Neural crest cell (in vitro differentiated cells): ENCODE data around the gene TIMM23. TPM values are rescaled to one million over a fixed set of nuclear protein-coding genes. Genes with fewer than 3 reads are reported as not detected.
"Not testable (repeated sequence)": the region's sequence is repeated elsewhere in the genome, so short reads cannot be mapped to it uniquely, and the experiment has no call there.

Experiments
- DNase-seq: peaks from one replicate; pipeline ENCODE4 v3.0.0; 2021; ENCODE audit warnings: low read depth, mixed read lengths, low spot score
- H3K27ac Mint-ChIP-seq: one replicate; pipeline ENCODE4 v1.8.0; 2021; ENCODE audit warnings: mild to moderate bottlenecking, mixed read lengths; ENCODE audit not compliant: unreplicated experiment
- H3K27me3 Mint-ChIP-seq: 2 replicates; pipeline ENCODE4 v1.8.0; 2021; ENCODE audit warnings: low read depth, mild to moderate bottlenecking, mixed read lengths
- H3K36me3 Mint-ChIP-seq: 2 replicates; pipeline ENCODE4 v1.8.0; 2021; ENCODE audit warnings: low read depth, mild to moderate bottlenecking, mixed read lengths
- H3K4me1 Mint-ChIP-seq: 2 replicates; pipeline ENCODE4 v1.8.0; 2021; ENCODE audit warnings: mixed read lengths
- H3K4me3 Mint-ChIP-seq: one replicate; pipeline ENCODE4 v1.8.0; 2021; ENCODE audit warnings: mild to moderate bottlenecking, mixed read lengths
- H3K9me3 Mint-ChIP-seq: 2 replicates; pipeline ENCODE4 v1.8.0; 2021; ENCODE audit warnings: mixed read lengths
- CTCF ChIP-seq: fragments of 200-600 bp; sonication (generic); conservative IDR thresholded peaks from 2 replicates; pipeline ENCODE4 v1.5.0; 2021; ENCODE audit warnings: antibody characterized with exemption, mild to moderate bottlenecking
- total RNA-seq: library from RNA; stranded (reverse); gene quantifications from 2 replicates; pipeline ENCODE4 v1.2.1, GENCODE V29; 2021

Gene TIMM23
- total RNA-seq, 1 donor from 2014 or later: 73.9 TPM

GRCh38 chr10:45962686-45963452, 9.4 kb upstream of the TIMM23 start:
- not testable (repeated sequence) for H3K9me3 Mint-ChIP-seq, DNase-seq, H3K4me3 Mint-ChIP-seq, H3K27ac Mint-ChIP-seq, H3K27me3 Mint-ChIP-seq, H3K4me1 Mint-ChIP-seq, H3K36me3 Mint-ChIP-seq

GRCh38 chr10:45971019-45971418, 1.3 kb upstream of the TIMM23 start:
- H3K9me3 Mint-ChIP-seq, DNase-seq, H3K27me3 Mint-ChIP-seq, H3K36me3 Mint-ChIP-seq, H3K27ac Mint-ChIP-seq: not testable (repeated sequence)
- peaks cover 39% of the 10 kb centered on the region for H3K4me1 Mint-ChIP-seq
- H3K4me3 Mint-ChIP-seq: peak overlapping the region; percentile 97

GRCh38 chr10:45971742-45972105, 565 bp upstream of the TIMM23 start:
- peak; percentile 38 for TF ChIP-seq CTCF
- H3K4me3 Mint-ChIP-seq: peak overlapping the region; percentile 97
- peak overlapping the region; percentile 95 for H3K27ac Mint-ChIP-seq
- not testable (repeated sequence) for DNase-seq, H3K36me3 Mint-ChIP-seq, H3K9me3 Mint-ChIP-seq, H3K27me3 Mint-ChIP-seq
- peaks cover 39% of the 10 kb centered on the region for H3K4me1 Mint-ChIP-seq

- Mint-ChIP-seq H3K4me3 (peak overlapping the region; percentile 97), H3K4me1 (peaks cover 39% of the 10 kb centered on the region), H3K27ac (peak overlapping the region; percentile 99)
- not testable (repeated sequence) for DNase-seq, H3K36me3 Mint-ChIP-seq, H3K9me3 Mint-ChIP-seq, H3K27me3 Mint-ChIP-seq
Observed at GRCh38 chr10:45972813-45973169, 502 bp downstream of the TIMM23 start.

GRCh38 chr10:45974041-45974440, 1.8 kb downstream of the TIMM23 start:
- not testable (repeated sequence) for H3K36me3 Mint-ChIP-seq, H3K9me3 Mint-ChIP-seq, DNase-seq, H3K27me3 Mint-ChIP-seq, H3K27ac Mint-ChIP-seq
- H3K4me3 Mint-ChIP-seq: peak overlapping the region; percentile 44
- peaks cover 39% of the 10 kb centered on the region for H3K4me1 Mint-ChIP-seq

- H3K4me1 Mint-ChIP-seq, H3K36me3 Mint-ChIP-seq, H3K27ac Mint-ChIP-seq, DNase-seq, H3K4me3 Mint-ChIP-seq, H3K27me3 Mint-ChIP-seq, H3K9me3 Mint-ChIP-seq: not testable (repeated sequence)
Observed at GRCh38 chr10:45978554-45978953, 6.3 kb downstream of the TIMM23 start.

- not testable (repeated sequence) for H3K27me3 Mint-ChIP-seq, H3K36me3 Mint-ChIP-seq, H3K4me1 Mint-ChIP-seq
Observed at GRCh38 chr10:45981367-45981766, 9.1 kb downstream of the TIMM23 start.

GRCh38 chr10:45983538-45984186, 11.4 kb downstream of the TIMM23 start:
- H3K27me3 Mint-ChIP-seq, H3K27ac Mint-ChIP-seq: not testable (repeated sequence)

More at GRCh38 chr10:45981367-45981766, 9.1 kb downstream of the TIMM23 start:
- H3K27ac Mint-ChIP-seq, DNase-seq, H3K4me3 Mint-ChIP-seq, H3K9me3 Mint-ChIP-seq: not testable (repeated sequence)

GRCh38 chr10:45984473-45984872, 12.2 kb downstream of the TIMM23 start:
- not testable (repeated sequence) for H3K4me3 Mint-ChIP-seq, H3K9me3 Mint-ChIP-seq, H3K27ac Mint-ChIP-seq, DNase-seq, H3K4me1 Mint-ChIP-seq, H3K36me3 Mint-ChIP-seq, H3K27me3 Mint-ChIP-seq

More at GRCh38 chr10:45983538-45984186, 11.4 kb downstream of the TIMM23 start:
- H3K36me3 Mint-ChIP-seq, H3K4me1 Mint-ChIP-seq, H3K4me3 Mint-ChIP-seq, H3K9me3 Mint-ChIP-seq: not testable (repeated sequence)
- DNase-seq: peak; percentile 36
- TF ChIP-seq CTCF: peak; percentile 58

GRCh38 chr10:45985590-45985989, 13.3 kb downstream of the TIMM23 start:
- not testable (repeated sequence) for H3K27me3 Mint-ChIP-seq, H3K4me3 Mint-ChIP-seq, H3K36me3 Mint-ChIP-seq, H3K4me1 Mint-ChIP-seq, H3K9me3 Mint-ChIP-seq, DNase-seq, H3K27ac Mint-ChIP-seq
